Uterus (tissue), 2 donors: ENCODE results near the gene KMT2C.

Source experiments
- POLR2A ChIP-seq, 2 donors: fragments of 450-650 bp; IDR thresholded peaks; one replicate each; pipeline ENCODE4 v1.6.1; 2016; ENCODE audit warnings: antibody characterized with exemption in 2 of 2, mild to moderate bottlenecking in 1 of 2, moderate library complexity in 1 of 2
- TF ChIP-seq, protein P1 (sequence below), 4 experiments: fragments of 200-600 bp in 2 of 4; fragments of 450-650 bp in 2 of 4; sonication (generic) in 2 of 4; IDR thresholded peaks; one replicate each; pipeline ENCODE4 v1.5.1; 2016 to 2019; ENCODE audit warnings: antibody characterized with exemption in 4 of 4, mild to moderate bottlenecking in 2 of 4, moderate library complexity in 1 of 4

DNA sequence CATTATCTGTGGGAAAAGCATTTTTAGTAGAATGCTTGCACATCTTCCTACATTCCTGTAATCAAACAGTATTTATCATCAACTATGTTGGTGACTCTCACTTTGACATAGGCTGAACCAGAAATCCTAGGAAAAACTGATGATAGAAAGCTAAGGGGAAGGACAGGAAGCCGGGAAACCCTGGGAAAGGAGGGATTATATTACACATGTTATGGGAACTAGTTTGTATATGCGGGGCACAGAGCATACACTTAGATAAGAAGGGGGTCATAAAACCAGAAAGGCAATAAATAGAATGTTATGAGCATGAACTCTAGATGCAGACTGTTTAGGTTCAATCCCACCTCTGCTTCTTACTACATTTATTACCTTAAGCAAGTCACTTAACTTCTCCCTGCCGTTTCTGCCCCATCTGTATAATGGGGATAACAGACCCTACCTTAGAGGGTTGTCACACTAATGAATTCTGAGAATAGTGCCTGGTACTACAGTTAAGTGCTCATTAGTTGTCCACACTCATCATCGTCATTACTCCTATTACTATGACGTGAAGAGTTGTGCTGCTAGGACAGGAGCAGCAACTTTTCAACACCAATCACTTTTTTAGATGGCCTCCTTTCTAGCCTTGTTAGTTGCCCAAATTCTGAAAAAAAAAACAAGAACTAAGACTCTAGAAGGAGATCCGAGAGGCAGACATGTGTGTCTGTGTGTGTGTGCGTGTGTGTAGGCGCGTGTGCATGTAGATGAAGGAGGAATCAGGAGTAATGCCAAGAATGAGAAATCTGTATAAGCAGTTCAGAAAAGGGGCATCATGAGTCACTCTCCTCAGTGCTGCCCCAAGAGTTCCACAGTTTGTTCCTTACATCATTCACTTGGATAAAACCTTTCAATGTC is 52.2 kb downstream of the KMT2C start:
- TF ChIP-seq, protein P1, sequence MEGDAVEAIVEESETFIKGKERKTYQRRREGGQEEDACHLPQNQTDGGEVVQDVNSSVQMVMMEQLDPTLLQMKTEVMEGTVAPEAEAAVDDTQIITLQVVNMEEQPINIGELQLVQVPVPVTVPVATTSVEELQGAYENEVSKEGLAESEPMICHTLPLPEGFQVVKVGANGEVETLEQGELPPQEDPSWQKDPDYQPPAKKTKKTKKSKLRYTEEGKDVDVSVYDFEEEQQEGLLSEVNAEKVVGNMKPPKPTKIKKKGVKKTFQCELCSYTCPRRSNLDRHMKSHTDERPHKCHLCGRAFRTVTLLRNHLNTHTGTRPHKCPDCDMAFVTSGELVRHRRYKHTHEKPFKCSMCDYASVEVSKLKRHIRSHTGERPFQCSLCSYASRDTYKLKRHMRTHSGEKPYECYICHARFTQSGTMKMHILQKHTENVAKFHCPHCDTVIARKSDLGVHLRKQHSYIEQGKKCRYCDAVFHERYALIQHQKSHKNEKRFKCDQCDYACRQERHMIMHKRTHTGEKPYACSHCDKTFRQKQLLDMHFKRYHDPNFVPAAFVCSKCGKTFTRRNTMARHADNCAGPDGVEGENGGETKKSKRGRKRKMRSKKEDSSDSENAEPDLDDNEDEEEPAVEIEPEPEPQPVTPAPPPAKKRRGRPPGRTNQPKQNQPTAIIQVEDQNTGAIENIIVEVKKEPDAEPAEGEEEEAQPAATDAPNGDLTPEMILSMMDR (IDR thresholded peaks at IDR 0.05) = no peak
- TF ChIP-seq POLR2A (IDR thresholded peaks at IDR 0.05) = no peak
